ENCODE measurements around the gene MITF. TPM values are rescaled to one million over a fixed set of nuclear protein-coding genes. Genes with fewer than 3 reads are reported as not detected.
"Not testable (repeated sequence)": the region's sequence is repeated elsewhere in the genome, so short reads cannot be mapped to it uniquely, and the experiment has no call there.

MITF gene
- total and polyA plus RNA-seq, 4 donors, result 0.91 to 2.9 (median 2.3) TPM

DNA sequence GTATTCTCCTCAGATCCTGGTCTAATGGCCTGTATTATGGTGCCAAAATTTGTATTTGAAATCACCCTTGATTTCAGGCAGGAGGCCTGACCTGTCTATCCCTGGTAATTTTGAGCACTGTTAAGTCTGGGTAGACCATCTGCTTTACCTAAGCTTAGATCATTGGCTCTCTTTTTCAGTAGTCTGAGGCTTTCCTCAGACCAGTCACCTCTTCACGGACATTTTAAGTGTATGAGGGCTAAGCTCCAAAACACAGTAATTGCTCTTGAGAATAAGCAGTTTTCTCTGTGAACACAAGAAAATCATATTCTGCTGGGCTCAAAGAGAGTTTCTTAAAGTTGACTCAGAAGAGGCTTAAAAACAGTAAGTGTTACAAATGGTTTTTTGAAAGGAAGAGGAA lies 168.3 kb downstream of the MITF start:
- WGBS, result 93% methylated on average over 1 of the region's 1 CpG

GRCh38 chr3:69909859-69910258 lies 170.6 kb downstream of the MITF start:
- H3K36me3 ChIP-seq (ENCODE audit: control insufficient read depth in 4 of 4, insufficient read depth in 3 of 4, low read depth in 1 of 4, low read length in 3 of 4); H3K27ac ChIP-seq (ENCODE audit: low read depth in 1 of 2, low read length in 2 of 2); H3K9me3 ChIP-seq (ENCODE audit: control insufficient read depth in 4 of 4, low read length in 3 of 4); H3K27me3 ChIP-seq (ENCODE audit: control insufficient read depth in 4 of 4, insufficient read depth in 4 of 4, low read length in 3 of 4); H3K9ac ChIP-seq (ENCODE audit: low read depth in 1 of 2, low read length in 2 of 2); DNase-seq (ENCODE audit: low spot score); H3K4me3 ChIP-seq (ENCODE audit: low read depth in 1 of 3, low read length in 3 of 3); H3K4me1 ChIP-seq (ENCODE audit: control insufficient read depth in 4 of 4, insufficient read depth in 4 of 4, low read length in 3 of 4): not testable (repeated sequence)

More for the DNA sequence above, 168.3 kb downstream of the MITF start:
- no peak for TF ChIP-seq FOXA1 (IDR thresholded peaks at IDR 0.05)
- no peak for TF ChIP-seq CTCF (IDR thresholded peaks at IDR 0.05; ENCODE audit: low read depth, low read length, missing input control)
- TF ChIP-seq SP1 (IDR thresholded peaks at IDR 0.05), result no peak
- TF ChIP-seq FOXA2 (IDR thresholded peaks at IDR 0.05), result no peak
- TF ChIP-seq JUND (IDR thresholded peaks at IDR 0.05), result no peak
- TF ChIP-seq RAD21 (IDR thresholded peaks at IDR 0.05), result no peak
- no peak for TF ChIP-seq RXRA (IDR thresholded peaks at IDR 0.05)
- TF ChIP-seq YY1 (IDR thresholded peaks at IDR 0.05), result no peak
- Histone ChIP-seq H3K4me3 (ENCODE audit: low read depth in 1 of 3, low read length in 3 of 3) (no peak overlapping the region), H3K9ac (ENCODE audit: low read depth in 1 of 2, low read length in 2 of 2) (no peak overlapping the region), H3K27me3 (ENCODE audit: control insufficient read depth in 4 of 4, insufficient read depth in 4 of 4, low read length in 3 of 4) (no peaks in the 10 kb centered on the region), H3K27ac (ENCODE audit: low read depth in 1 of 2, low read length in 2 of 2) (no peak overlapping the region), H3K9me3 (ENCODE audit: control insufficient read depth in 4 of 4, low read length in 3 of 4) (no peaks in the 10 kb centered on the region), H3K4me1 (ENCODE audit: control insufficient read depth in 4 of 4, insufficient read depth in 4 of 4, low read length in 3 of 4) (no peaks in the 10 kb centered on the region), H3K36me3 (ENCODE audit: control insufficient read depth in 4 of 4, insufficient read depth in 3 of 4, low read depth in 1 of 4, low read length in 3 of 4) (no peaks in the 10 kb centered on the region)
- no peak for DNase-seq (ENCODE audit: low spot score)

GRCh38 chr3:69913422-69913821 lies 174.2 kb downstream of the MITF start:
- no peak for TF ChIP-seq EGR1 (IDR thresholded peaks at IDR 0.05; ENCODE audit: low read depth in 2 of 2)
- no peak for TF ChIP-seq FOXA2 (IDR thresholded peaks at IDR 0.05)
- no peak for TF ChIP-seq GABPA (IDR thresholded peaks at IDR 0.05 in 1 of 2, conservative IDR thresholded peaks at IDR 0.05 in 1 of 2)
- no peak for TF ChIP-seq HNF4A (conservative IDR thresholded peaks at IDR 0.05)
- TF ChIP-seq MAX (IDR thresholded peaks at IDR 0.05), result no peak
- TF ChIP-seq SP1 (IDR thresholded peaks at IDR 0.05), result no peak
- TF ChIP-seq, protein P1, sequence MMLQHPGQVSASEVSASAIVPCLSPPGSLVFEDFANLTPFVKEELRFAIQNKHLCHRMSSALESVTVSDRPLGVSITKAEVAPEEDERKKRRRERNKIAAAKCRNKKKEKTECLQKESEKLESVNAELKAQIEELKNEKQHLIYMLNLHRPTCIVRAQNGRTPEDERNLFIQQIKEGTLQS (IDR thresholded peaks at IDR 0.05), result no peak
- TF ChIP-seq CTCF (IDR thresholded peaks at IDR 0.05; ENCODE audit: low read depth, low read length, missing input control), result no peak
- no peak for TF ChIP-seq RXRA (IDR thresholded peaks at IDR 0.05)
- TF ChIP-seq RAD21 (IDR thresholded peaks at IDR 0.05), result no peak
- no peak for TF ChIP-seq TAF1 (conservative IDR thresholded peaks at IDR 0.05)
- TF ChIP-seq HNF4G (IDR thresholded peaks at IDR 0.05), result no peak
- no peak for TF ChIP-seq REST (IDR thresholded peaks at IDR 0.05)
- TF ChIP-seq YY1 (IDR thresholded peaks at IDR 0.05), result no peak
- TF ChIP-seq, protein P2, sequence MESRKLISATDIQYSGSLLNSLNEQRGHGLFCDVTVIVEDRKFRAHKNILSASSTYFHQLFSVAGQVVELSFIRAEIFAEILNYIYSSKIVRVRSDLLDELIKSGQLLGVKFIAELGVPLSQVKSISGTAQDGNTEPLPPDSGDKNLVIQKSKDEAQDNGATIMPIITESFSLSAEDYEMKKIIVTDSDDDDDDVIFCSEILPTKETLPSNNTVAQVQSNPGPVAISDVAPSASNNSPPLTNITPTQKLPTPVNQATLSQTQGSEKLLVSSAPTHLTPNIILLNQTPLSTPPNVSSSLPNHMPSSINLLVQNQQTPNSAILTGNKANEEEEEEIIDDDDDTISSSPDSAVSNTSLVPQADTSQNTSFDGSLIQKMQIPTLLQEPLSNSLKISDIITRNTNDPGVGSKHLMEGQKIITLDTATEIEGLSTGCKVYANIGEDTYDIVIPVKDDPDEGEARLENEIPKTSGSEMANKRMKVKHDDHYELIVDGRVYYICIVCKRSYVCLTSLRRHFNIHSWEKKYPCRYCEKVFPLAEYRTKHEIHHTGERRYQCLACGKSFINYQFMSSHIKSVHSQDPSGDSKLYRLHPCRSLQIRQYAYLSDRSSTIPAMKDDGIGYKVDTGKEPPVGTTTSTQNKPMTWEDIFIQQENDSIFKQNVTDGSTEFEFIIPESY (IDR thresholded peaks at IDR 0.05), result no peak
- no peak for TF ChIP-seq JUND (IDR thresholded peaks at IDR 0.05)
- no peak for TF ChIP-seq FOXA1 (IDR thresholded peaks at IDR 0.05)
- no peak for TF ChIP-seq NR2F2 (IDR thresholded peaks at IDR 0.05)
- no peak for DNase-seq (ENCODE audit: low spot score)
- 97% methylated on average over 3 of the region's 3 CpGs for WGBS

More at GRCh38 chr3:69913422-69913821, 174.2 kb downstream of the MITF start:
- H3K9me3 ChIP-seq (ENCODE audit: control insufficient read depth in 4 of 4, low read length in 3 of 4), result peaks cover 0 to 4% (median 3%) of the 10 kb centered on the region in 4 donors
- H3K27ac ChIP-seq (ENCODE audit: low read depth in 1 of 2, low read length in 2 of 2), result no peak overlapping the region
- no peak overlapping the region for H3K9ac ChIP-seq (ENCODE audit: low read depth in 1 of 2, low read length in 2 of 2)
- no peak overlapping the region for H3K4me3 ChIP-seq (ENCODE audit: low read depth in 1 of 3, low read length in 3 of 3)
- H3K36me3 ChIP-seq (ENCODE audit: control insufficient read depth in 4 of 4, insufficient read depth in 3 of 4, low read depth in 1 of 4, low read length in 3 of 4), result no peaks in the 10 kb centered on the region
- no peaks in the 10 kb centered on the region for H3K4me1 ChIP-seq (ENCODE audit: control insufficient read depth in 4 of 4, insufficient read depth in 4 of 4, low read length in 3 of 4)
- H3K27me3 ChIP-seq (ENCODE audit: control insufficient read depth in 4 of 4, insufficient read depth in 4 of 4, low read length in 3 of 4), result no peaks in the 10 kb centered on the region
